ENCODE results near the gene KIF26B.

DNA sequence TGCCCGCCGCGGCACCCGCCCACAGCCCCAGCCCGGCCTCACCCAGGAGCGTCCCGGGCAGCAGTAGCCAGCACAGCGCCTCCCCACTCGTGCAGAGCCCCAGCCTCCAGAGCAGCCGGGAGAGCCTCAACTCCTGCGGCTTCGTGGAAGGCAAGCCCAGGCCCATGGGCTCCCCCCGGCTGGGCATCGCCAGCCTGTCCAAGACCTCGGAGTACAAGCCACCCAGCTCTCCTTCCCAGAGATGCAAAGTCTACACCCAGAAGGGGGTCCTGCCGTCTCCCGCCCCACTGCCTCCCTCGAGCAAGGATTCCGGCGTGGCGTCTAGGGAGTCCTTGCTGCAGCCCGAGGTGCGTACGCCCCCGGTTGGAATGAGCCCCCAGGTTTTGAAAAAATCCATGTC, 531.2 kb downstream of the KIF26B start:
- TF ChIP-seq, protein P1, sequence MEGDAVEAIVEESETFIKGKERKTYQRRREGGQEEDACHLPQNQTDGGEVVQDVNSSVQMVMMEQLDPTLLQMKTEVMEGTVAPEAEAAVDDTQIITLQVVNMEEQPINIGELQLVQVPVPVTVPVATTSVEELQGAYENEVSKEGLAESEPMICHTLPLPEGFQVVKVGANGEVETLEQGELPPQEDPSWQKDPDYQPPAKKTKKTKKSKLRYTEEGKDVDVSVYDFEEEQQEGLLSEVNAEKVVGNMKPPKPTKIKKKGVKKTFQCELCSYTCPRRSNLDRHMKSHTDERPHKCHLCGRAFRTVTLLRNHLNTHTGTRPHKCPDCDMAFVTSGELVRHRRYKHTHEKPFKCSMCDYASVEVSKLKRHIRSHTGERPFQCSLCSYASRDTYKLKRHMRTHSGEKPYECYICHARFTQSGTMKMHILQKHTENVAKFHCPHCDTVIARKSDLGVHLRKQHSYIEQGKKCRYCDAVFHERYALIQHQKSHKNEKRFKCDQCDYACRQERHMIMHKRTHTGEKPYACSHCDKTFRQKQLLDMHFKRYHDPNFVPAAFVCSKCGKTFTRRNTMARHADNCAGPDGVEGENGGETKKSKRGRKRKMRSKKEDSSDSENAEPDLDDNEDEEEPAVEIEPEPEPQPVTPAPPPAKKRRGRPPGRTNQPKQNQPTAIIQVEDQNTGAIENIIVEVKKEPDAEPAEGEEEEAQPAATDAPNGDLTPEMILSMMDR (conservative IDR thresholded peaks at IDR 0.05; ENCODE audit: low read depth, low read length) = no peak
- TF ChIP-seq POLR2A (IDR thresholded peaks at IDR 0.05; ENCODE audit: low read depth, low read length) = no peak

Data from IMR-90 (cell line).